ENCODE measurements around the gene PFKFB3. TPM values are rescaled to one million over a fixed set of nuclear protein-coding genes. Genes with fewer than 3 reads are reported as not detected.

The PFKFB3 gene
- total RNA-seq, 1 experiment from 2014 or later = 19.7 TPM

DNA sequence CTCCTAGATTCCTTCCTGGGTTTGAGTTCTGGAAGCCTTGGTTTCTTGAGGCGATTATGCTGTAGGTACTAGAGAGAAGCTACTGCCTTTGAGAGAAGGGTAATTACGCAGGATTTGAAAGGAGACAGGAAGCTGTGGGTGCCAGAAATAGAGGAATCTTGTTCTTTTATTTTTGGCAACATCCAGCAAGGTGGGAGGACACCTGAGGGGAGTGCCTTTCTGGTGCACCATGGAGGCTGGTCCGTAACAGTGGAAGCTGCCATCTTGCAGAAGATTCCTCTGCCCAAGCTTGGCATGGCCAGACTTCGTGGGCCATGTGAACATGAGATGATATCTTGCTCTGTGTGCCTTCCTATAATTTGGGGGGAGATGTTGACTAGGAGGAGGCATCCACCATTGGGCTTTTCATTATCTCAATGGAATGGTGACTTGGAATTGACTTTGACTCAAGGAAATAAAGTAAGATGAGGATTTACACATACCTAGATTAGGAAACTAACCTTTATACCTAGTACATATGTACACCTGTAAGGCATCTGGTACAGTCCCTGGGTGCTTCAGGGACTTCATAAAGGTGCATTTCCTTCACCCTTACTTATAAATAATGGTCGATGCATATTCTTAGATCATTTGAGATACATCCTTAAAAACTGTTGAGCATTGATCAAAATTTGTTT, 98.2 kb downstream of the PFKFB3 start:
- no peak for DNase-seq (ENCODE audit: low read depth)

DNA sequence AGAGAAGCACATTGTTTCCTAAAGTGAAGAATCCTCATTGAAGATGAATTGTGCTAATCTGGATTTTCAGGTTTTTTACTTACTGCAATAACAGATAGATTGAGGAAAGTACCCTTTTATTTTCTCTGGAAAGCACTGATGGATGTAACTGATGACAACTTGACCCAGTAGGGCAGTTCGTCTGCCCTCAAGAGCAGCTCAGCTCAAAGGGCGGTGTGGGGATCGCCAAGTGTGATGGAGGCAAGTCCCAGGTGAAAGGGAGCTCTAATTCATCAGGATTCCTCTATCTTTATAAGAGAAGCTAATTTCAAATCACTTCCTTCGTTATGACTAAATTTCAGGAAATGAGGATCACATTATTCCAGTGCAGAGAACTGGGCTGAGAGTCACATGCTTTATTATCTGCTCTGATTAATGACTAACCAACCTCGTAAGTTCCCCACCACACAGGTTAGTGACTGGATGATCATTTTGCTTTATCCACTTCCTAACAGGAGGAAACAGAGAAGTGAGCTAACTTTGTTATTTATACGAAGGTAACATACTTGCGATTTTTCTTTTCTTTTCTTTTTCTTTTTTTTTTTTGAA, 98.8 kb downstream of the PFKFB3 start:
- DNase-seq (ENCODE audit: low read depth) = no peak

Other genes starting within 250 kb of the PFKFB3 start
- gene IL15RA, start 225.4 kb upstream of the PFKFB3 start, total RNA-seq (2014; rRNA removed) = 0.17 TPM in 1 of 2 replicates, not detected in the other
- gene IL2RA, start 140.6 kb upstream of the PFKFB3 start, total RNA-seq (2014; rRNA removed) = not detected in 2 replicates
- gene RBM17, start 113.9 kb upstream of the PFKFB3 start, total RNA-seq (2014; rRNA removed) = 29.8 and 39.7 TPM in 2 replicates